Measurements from ENCODE around the gene GPHB5.

DNA sequence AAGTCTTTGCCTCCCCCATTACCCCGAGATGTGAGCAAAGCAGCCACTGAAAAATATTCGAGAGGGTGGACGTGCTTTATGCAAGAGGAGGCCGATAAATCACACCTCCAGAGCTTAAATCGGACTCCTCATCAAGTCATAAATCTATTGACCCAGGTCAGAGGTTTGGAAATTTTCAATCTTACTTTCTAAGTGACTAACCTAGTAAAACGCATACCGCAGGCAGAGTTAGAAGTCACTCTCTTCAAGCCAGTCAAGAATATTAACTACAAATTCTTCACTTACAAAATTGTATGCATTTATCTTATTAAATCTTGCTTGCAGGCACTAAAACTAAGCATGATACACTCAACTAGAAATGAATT lies 34.9 kb downstream of the GPHB5 start:
- TF ChIP-seq EZH2phosphoT487 (IDR thresholded peaks at IDR 0.05; ENCODE audit: borderline replicate concordance, low read depth, low read length): no peak
- TF ChIP-seq, protein P1, sequence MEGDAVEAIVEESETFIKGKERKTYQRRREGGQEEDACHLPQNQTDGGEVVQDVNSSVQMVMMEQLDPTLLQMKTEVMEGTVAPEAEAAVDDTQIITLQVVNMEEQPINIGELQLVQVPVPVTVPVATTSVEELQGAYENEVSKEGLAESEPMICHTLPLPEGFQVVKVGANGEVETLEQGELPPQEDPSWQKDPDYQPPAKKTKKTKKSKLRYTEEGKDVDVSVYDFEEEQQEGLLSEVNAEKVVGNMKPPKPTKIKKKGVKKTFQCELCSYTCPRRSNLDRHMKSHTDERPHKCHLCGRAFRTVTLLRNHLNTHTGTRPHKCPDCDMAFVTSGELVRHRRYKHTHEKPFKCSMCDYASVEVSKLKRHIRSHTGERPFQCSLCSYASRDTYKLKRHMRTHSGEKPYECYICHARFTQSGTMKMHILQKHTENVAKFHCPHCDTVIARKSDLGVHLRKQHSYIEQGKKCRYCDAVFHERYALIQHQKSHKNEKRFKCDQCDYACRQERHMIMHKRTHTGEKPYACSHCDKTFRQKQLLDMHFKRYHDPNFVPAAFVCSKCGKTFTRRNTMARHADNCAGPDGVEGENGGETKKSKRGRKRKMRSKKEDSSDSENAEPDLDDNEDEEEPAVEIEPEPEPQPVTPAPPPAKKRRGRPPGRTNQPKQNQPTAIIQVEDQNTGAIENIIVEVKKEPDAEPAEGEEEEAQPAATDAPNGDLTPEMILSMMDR (conservative IDR thresholded peaks at IDR 0.05; ENCODE audit: low read length): no peak
